ENCODE measurements around the gene SPDYE2. TPM values are rescaled to one million over a fixed set of nuclear protein-coding genes. Genes with fewer than 3 reads are reported as not detected.
"Not testable (repeated sequence)": the region's sequence is repeated elsewhere in the genome, so short reads cannot be mapped to it uniquely, and the experiment has no call there.

The SPDYE2 gene, protein sequence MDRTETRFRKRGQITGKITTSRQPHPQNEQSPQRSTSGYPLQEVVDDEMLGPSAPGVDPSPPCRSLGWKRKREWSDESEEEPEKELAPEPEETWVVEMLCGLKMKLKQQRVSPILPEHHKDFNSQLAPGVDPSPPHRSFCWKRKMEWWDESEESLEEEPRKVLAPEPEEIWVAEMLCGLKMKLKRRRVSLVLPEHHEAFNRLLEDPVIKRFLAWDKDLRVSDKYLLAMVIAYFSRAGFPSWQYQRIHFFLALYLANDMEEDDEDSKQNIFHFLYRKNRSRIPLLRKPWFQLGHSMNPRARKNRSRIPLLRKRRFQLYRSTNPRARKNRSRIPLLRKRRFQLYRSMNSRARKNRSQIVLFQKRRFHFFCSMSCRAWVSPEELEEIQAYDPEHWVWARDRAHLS
- total RNA-seq: not detected

DNA sequence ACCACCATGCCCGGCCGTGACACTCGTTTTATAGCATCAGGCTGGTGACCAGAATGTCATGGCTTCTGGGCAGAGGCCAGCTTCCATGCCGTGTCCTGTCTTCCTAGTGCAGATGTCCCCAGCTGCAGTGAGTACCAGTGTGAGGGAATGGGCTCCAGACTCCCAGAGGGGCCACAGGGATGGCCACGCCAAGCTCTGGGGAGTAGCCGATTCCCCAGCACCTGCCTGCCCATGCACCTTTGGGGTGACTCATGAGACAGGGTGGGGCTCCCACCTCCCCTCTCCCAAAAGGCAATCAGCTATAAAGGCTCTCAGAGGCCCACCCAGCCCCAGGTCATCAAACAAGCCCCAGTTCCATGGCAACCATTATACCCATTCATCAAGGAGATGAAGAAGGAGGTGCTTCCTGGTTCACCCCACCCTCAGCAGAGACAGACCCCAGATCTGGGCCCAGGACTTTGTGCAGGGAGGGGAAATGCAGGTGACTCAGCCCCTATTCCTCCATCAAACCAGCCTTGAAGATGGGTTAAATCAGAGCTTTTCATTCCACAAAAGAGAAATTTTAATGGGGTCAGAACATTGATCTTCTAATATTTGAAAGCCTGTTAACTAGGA is at the start of gene SPDYE2:
TSS of gene SPDYE2 (plus strand) at position 419 of the 615 bp plus-strand sequence. CDS start 2,030 bp downstream, outside the sequence.
- H3K4me3 ChIP-seq; H3K4me1 ChIP-seq; DNase-seq; H3K9me3 ChIP-seq; intact Hi-C loops (cut with DNase I; ENCODE audit: low total_unique reads); H3K27me3 ChIP-seq; H3K36me3 ChIP-seq; H3K27ac ChIP-seq: not testable (repeated sequence)

DNA sequence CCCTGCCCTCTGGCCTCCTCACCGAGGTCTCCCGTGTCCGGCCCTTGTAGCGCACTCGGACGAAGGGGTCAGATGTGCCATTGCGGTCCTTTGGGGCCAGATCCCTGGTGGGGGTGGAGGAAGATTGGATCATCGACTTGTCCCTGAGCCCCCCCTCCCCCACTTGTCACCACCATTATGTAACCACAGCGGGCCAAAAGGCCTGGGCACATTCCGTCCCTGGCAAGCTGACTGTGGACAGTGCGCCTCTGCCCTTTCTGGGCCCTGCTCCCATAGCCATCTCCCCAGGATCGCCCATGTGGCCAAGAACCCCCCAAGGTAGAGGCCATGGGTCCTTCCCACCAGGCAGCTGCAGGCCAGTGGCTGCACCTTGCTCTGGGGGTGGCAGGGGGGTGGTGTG is 47.9 kb upstream of the SPDYE2 start:
- intact Hi-C loops (cut with DNase I; ENCODE audit: low total_unique reads); H3K27ac ChIP-seq; DNase-seq: not testable (repeated sequence)

DNA sequence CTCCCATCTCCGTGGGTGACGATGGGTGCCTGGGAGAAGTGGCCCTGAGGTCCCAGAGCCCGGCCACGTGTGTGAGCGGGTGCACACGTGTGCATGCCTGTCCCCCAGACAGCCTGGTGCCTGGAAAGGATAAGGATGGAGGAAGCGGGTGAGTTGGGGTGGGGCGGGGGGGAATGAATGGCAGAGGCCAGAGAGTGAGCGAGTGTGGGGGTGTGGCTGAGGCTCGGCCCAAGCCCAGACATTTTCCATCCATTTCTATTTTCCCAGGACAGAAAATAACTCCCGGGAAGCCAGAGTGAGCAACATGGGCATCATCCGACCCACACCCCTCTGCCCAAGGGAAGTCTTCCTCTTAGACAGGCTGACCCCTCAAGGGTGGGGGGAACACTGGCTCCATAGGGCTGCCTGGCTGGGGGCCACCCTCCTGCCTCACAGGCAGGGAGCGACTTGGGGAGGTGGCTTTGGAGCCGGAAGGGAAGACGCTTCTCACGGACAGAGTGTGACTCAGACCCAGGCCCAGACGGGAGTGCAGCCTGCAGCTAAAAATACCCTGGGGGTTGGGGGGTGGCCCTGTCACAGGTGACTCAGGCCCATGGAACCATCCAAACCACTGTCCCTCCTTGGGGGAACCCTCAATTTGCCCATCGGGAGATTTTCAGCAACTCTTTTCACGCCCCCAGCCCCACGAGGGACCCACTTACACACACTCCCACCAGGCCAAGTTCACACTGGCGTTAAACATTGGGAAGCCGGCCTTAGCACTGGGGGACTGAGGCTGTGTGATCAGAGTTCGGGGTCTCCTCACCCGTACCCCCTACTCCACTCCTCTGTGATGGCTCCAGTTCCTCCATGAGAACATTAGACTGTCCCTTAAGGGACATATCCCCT is 45.5 kb upstream of the SPDYE2 start:
- not testable (repeated sequence) for H3K36me3 ChIP-seq

More for the DNA sequence above, 47.9 kb upstream of the SPDYE2 start:
- not testable (repeated sequence) for H3K9me3 ChIP-seq, H3K36me3 ChIP-seq, H3K4me1 ChIP-seq, H3K27me3 ChIP-seq, H3K4me3 ChIP-seq

DNA sequence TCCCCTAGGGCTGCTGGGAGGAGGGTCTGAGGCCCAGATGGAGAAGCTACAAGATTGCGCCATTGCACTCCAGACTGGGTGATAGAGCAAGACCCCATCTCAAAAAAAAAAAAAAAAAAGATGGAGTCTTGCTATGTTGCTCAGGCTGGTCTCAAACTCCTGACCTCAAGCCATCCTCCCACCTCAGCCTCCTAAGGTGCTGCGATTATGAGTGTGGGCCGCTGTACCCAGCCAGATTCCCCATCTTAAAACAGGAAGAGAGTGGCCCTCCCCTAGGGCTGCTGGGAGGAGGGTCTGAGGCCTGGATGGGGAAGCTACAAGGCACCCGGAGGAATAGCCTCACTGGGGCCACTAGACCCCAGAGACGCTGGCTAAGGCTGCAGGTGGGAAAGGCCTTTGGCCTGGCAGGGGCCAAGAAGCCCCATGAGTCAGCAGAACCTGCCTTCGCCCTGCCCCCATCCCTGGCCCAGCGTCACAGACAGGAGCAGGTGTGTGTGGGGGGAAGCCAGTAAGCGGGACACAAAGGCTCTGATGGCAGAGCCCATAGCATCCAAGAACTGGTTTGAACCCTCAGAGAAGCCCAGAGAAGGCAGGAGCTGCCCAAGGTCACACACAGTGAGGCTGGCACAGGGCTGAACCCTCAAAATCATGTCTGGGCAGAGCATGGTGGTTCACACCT is 43.5 kb upstream of the SPDYE2 start:
- H3K36me3 ChIP-seq; H3K27ac ChIP-seq; intact Hi-C loops (cut with DNase I; ENCODE audit: low total_unique reads); H3K27me3 ChIP-seq; H3K4me3 ChIP-seq; DNase-seq; H3K4me1 ChIP-seq; H3K9me3 ChIP-seq: not testable (repeated sequence)

More for the DNA sequence above, 45.5 kb upstream of the SPDYE2 start:
- DNase-seq: peak in 1 of 2 donors; percentile 15
- intact Hi-C loops (cut with DNase I; ENCODE audit: low total_unique reads); H3K27me3 ChIP-seq; H3K4me3 ChIP-seq; H3K9me3 ChIP-seq; H3K4me1 ChIP-seq: not testable (repeated sequence)
- H3K27ac ChIP-seq: peak overlapping the region; percentile 61 to 74

- H3K4me1 ChIP-seq; H3K27ac ChIP-seq; H3K9me3 ChIP-seq; DNase-seq; H3K27me3 ChIP-seq; H3K4me3 ChIP-seq; intact Hi-C loops (cut with DNase I; ENCODE audit: low total_unique reads); H3K36me3 ChIP-seq: not testable (repeated sequence)
Measured at GRCh38 chr7:102510575-102510974, 40.5 kb upstream of the SPDYE2 start.

- DNase-seq; intact Hi-C loops (cut with DNase I; ENCODE audit: low total_unique reads); H3K9me3 ChIP-seq; H3K27ac ChIP-seq; H3K4me3 ChIP-seq; H3K27me3 ChIP-seq; H3K36me3 ChIP-seq; H3K4me1 ChIP-seq: not testable (repeated sequence)
Measured at GRCh38 chr7:102511860-102512522, 39.0 kb upstream of the SPDYE2 start.

DNA sequence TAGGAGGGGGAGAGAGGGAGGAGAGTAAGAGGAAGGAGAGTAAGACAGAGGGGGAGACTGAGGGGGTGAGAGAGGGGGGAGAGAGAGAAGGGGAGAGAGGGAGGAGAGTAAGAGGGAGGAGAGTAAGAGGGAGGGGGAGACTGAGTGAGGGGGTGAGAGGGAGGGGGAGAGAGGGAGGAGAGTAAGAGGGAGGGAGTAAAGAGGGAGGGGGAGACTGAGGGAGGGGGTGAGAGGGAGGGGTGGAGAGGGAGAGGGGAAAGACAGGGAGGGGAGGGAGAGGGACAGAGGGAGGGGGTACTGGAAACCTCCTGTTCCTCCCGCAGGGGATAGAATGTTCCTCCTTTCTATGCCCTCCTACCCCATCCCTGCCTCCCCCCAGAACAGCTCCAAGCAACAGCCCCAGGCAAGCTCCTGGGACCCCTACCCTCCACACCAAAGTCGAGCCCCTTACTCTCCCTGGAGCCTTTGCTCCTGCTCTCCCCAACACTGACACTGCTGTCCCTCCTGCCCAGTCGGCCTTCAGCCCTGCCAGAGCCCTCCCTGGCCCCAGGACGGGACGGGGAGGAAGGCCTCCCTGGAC is 38.3 kb upstream of the SPDYE2 start:
- H3K36me3 ChIP-seq; H3K9me3 ChIP-seq; H3K4me1 ChIP-seq; H3K27me3 ChIP-seq; intact Hi-C loops (cut with DNase I; ENCODE audit: low total_unique reads): not testable (repeated sequence)
- H3K27ac ChIP-seq: peak overlapping the region; percentile 90 to 94
- peak overlapping the region in 1 of 2 donors; percentile 5 for H3K4me3 ChIP-seq
- DNase-seq: peak; percentile 28 to 70

GRCh38 chr7:102514881-102515721 is 35.9 kb upstream of the SPDYE2 start:
- H3K4me3 ChIP-seq: not testable (repeated sequence)

DNA sequence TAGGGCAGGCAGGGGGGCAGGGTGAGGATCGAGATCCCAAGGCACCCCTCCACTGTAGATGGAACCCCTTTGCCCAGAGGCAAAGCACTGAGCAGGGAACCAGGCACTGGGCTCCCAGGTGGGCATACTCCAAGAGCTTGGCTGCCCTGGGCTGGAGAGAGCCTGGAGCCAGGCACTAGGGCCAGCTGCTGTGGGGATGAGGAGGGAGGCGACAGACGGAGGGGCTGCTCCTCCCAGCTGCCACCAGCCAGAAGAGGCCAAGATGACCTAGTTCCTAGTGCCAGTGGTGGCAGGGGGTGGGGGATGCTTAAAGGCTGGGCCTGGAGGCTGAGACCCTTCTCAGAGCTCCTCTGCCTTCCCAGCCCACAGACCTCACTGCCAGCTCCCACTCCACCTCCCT is 35.1 kb upstream of the SPDYE2 start:
- H3K4me1 ChIP-seq; intact Hi-C loops (cut with DNase I; ENCODE audit: low total_unique reads); H3K27ac ChIP-seq; H3K4me3 ChIP-seq; H3K27me3 ChIP-seq; H3K36me3 ChIP-seq; DNase-seq; H3K9me3 ChIP-seq: not testable (repeated sequence)

More at GRCh38 chr7:102514881-102515721, 35.9 kb upstream of the SPDYE2 start:
- H3K36me3 ChIP-seq; H3K27me3 ChIP-seq; H3K4me1 ChIP-seq; intact Hi-C loops (cut with DNase I; ENCODE audit: low total_unique reads); DNase-seq; H3K9me3 ChIP-seq: not testable (repeated sequence)
- H3K27ac ChIP-seq: peak overlapping the region in 1 of 2 donors; percentile 63

GRCh38 chr7:102516951-102517350 is 34.1 kb upstream of the SPDYE2 start:
- H3K4me3 ChIP-seq; H3K27ac ChIP-seq; DNase-seq; H3K27me3 ChIP-seq; H3K36me3 ChIP-seq; H3K4me1 ChIP-seq; H3K9me3 ChIP-seq; intact Hi-C loops (cut with DNase I; ENCODE audit: low total_unique reads): not testable (repeated sequence)

- peak within 1 kb of the TSS in 1 of 2 donors; percentile 27 for H3K4me3 ChIP-seq
- DNase-seq: peak in 1 of 2 donors; percentile 35
Measured at GRCh38 chr7:102517550-102518147, 33.4 kb upstream of the SPDYE2 start, which contains the start of gene RASA4B. Gene RASA4B (minus strand): TSS chr7:102517777. CDS start chr7:102517710, 67 bp downstream.

More at GRCh38 chr7:102517550-102518147, 33.4 kb upstream of the SPDYE2 start, which contains the start of gene RASA4B:
- H3K9me3 ChIP-seq; H3K27me3 ChIP-seq; H3K36me3 ChIP-seq; intact Hi-C loops (cut with DNase I; ENCODE audit: low total_unique reads); H3K27ac ChIP-seq; H3K4me1 ChIP-seq: not testable (repeated sequence)
